Uterus (tissue), 2 donors: Measurements from ENCODE around the gene ARHGAP9.

Experiments used
- POLR2A ChIP-seq, 2 donors: fragments of 450-650 bp; IDR thresholded peaks; one replicate each; pipeline ENCODE4 v1.6.1; 2016; ENCODE audit warnings: antibody characterized with exemption in 2 of 2, mild to moderate bottlenecking in 1 of 2, moderate library complexity in 1 of 2
- TF ChIP-seq, protein P1 (sequence below), 4 experiments: fragments of 200-600 bp in 2 of 4; fragments of 450-650 bp in 2 of 4; sonication (generic) in 2 of 4; IDR thresholded peaks; one replicate each; pipeline ENCODE4 v1.5.1; 2016 to 2019; ENCODE audit warnings: antibody characterized with exemption in 4 of 4, mild to moderate bottlenecking in 2 of 4, moderate library complexity in 1 of 4

- no peak for TF ChIP-seq POLR2A (IDR thresholded peaks at IDR 0.05)
- TF ChIP-seq, protein P1, sequence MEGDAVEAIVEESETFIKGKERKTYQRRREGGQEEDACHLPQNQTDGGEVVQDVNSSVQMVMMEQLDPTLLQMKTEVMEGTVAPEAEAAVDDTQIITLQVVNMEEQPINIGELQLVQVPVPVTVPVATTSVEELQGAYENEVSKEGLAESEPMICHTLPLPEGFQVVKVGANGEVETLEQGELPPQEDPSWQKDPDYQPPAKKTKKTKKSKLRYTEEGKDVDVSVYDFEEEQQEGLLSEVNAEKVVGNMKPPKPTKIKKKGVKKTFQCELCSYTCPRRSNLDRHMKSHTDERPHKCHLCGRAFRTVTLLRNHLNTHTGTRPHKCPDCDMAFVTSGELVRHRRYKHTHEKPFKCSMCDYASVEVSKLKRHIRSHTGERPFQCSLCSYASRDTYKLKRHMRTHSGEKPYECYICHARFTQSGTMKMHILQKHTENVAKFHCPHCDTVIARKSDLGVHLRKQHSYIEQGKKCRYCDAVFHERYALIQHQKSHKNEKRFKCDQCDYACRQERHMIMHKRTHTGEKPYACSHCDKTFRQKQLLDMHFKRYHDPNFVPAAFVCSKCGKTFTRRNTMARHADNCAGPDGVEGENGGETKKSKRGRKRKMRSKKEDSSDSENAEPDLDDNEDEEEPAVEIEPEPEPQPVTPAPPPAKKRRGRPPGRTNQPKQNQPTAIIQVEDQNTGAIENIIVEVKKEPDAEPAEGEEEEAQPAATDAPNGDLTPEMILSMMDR (IDR thresholded peaks at IDR 0.05) = no peak
Observed at GRCh38 chr12:57473886-57474285, 5.8 kb downstream of the ARHGAP9 start.
